HG02610 (cell line): ENCODE data around the gene NLGN4X.
"Not testable (repeated sequence)": the region's sequence is repeated elsewhere in the genome, so short reads cannot be mapped to it uniquely, and the experiment has no call there.

Experiments used
- ATAC-seq: cut with Tn5 transposase; IDR thresholded peaks from one replicate; pipeline ENCODE4 v1.9.1; 2021; ENCODE audit warnings: mild to moderate bottlenecking, moderate library complexity; ENCODE audit not compliant: unreplicated experiment

Gene NLGN4X

GRCh38 chrX:6015423-6015822 is 213.2 kb downstream of the NLGN4X start:
- ATAC-seq, result no peak

- no peak for ATAC-seq
These were observed 216.3 kb downstream of the NLGN4X start for GRCh38 chrX:6012357-6012756.

GRCh38 chrX:6005856-6006255 is 222.8 kb downstream of the NLGN4X start:
- no peak for ATAC-seq

- no peak for ATAC-seq
These were observed 224.1 kb downstream of the NLGN4X start for GRCh38 chrX:6004529-6004928.

- no peak for ATAC-seq
These were observed 226.6 kb downstream of the NLGN4X start for GRCh38 chrX:6002056-6002455.

GRCh38 chrX:5998901-5999300 is 229.8 kb downstream of the NLGN4X start:
- no peak for ATAC-seq

GRCh38 chrX:5998456-5998855 is 230.2 kb downstream of the NLGN4X start:
- ATAC-seq, result no peak

- ATAC-seq, result no peak
These were observed 237.3 kb downstream of the NLGN4X start for GRCh38 chrX:5991393-5991792.

GRCh38 chrX:5979338-5979737 is 249.3 kb downstream of the NLGN4X start:
- ATAC-seq, result no peak

GRCh38 chrX:5976332-5976731 is 252.3 kb downstream of the NLGN4X start:
- no peak for ATAC-seq

GRCh38 chrX:5971300-5971699 is 257.4 kb downstream of the NLGN4X start:
- ATAC-seq, result no peak

GRCh38 chrX:5965406-5965805 is 263.3 kb downstream of the NLGN4X start:
- no peak for ATAC-seq

GRCh38 chrX:5959286-5959685 is 269.4 kb downstream of the NLGN4X start:
- ATAC-seq, result no peak

- no peak for ATAC-seq
These were observed 270.1 kb downstream of the NLGN4X start for GRCh38 chrX:5958523-5958922.

GRCh38 chrX:5957506-5957905 is 271.2 kb downstream of the NLGN4X start:
- ATAC-seq, result no peak

GRCh38 chrX:5936438-5936837 is 292.2 kb downstream of the NLGN4X start:
- no peak for ATAC-seq

GRCh38 chrX:5928224-5928623 is 300.4 kb downstream of the NLGN4X start:
- ATAC-seq, result no peak

GRCh38 chrX:5916945-5917344 is 311.7 kb downstream of the NLGN4X start:
- no peak for ATAC-seq

GRCh38 chrX:5915783-5916182 is 312.9 kb downstream of the NLGN4X start:
- no peak for ATAC-seq

- no peak for ATAC-seq
These were observed 321.5 kb downstream of the NLGN4X start for GRCh38 chrX:5907207-5907606.

- not testable (repeated sequence) for ATAC-seq
These were observed 325.0 kb downstream of the NLGN4X start for GRCh38 chrX:5903586-5904190.

- ATAC-seq, result no peak
These were observed 330.2 kb downstream of the NLGN4X start for GRCh38 chrX:5898463-5898862.

GRCh38 chrX:5891378-5891777 is 337.3 kb downstream of the NLGN4X start:
- ATAC-seq, result no peak
